HG03558 (cell line): Measurements from ENCODE around the gene C17orf114.

Source experiments
- ATAC-seq: cut with Tn5 transposase; IDR thresholded peaks from one replicate; pipeline ENCODE4 v1.9.1; 2021; ENCODE audit warnings: moderate number of reproducible peaks; ENCODE audit not compliant: unreplicated experiment; ENCODE audit errors: extremely low read depth

Gene C17orf114

DNA sequence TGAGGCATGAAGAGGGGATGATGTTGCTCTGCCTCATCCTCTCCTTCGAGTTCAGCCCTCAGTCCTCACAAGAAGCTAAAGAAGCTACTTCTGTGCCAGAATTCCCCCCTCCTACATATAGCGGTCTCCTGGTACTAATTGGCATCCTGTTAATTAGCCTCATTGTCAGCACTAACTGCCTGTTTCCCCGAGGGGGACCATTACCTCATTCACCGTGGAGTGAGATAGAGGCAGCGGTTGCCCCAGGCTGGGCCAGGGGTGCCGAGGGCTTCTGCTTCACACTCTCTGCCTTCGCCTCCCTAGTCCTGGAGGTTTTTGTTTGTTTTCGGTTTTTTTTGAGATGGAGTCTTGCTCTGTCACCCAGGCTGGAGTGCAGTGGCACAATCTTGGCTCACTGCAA, 25.3 kb upstream of the C17orf114 start:
- no peak for ATAC-seq

DNA sequence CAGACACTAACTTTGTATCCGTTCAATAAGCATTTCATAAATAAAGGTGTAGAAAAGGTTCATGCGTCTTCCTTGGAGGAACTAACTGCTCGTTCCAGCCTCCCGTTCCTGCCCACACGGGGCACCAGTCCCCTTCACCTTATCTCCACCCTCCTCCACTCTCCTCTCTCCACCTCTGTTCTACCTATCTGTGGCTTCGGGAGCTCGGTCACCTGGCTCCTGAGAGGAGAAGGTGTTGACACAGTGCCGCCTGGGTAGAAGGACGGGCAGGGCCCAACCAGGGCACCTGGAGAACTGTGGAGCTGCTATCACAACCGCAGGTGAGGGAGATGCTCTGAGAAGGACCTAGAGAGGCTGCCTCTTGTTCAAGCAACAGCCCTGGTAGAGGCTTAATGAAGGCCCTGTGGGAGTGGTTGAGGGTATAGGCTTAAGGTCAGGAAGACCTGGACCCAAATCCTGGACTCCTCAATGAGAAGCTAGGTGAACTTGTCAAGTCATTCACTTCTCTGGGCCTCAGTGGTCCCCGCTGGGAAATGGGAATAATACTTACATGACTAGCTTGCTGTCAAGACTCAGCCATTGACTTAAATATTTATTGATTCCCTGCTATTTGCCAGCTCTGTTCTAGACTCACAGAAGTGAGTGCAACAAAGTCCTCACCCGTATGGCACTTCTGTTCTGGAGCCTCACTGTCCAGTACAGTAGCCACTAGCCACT, 21.4 kb upstream of the C17orf114 start:
- no peak for ATAC-seq

DNA sequence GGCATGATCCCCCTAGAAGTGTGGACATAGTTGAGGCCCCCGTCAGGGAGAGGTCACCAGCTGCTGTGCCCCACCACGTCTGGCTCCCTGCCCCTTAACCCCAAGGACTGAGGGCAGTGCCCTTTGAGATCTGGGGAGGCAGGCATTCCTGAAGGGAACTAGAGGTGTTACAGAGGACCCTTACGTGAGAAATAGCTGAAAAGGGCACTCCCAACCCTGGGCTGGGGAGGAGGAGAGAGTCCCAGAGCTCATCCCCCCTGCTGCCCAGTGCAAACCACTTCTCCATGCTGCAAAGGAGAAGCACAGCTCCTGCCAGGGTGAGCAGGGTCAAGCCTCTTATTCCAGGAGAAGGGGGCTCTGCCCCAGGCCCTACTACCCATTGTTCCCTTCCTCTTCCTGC, 20.7 kb upstream of the C17orf114 start:
- no peak for ATAC-seq

DNA sequence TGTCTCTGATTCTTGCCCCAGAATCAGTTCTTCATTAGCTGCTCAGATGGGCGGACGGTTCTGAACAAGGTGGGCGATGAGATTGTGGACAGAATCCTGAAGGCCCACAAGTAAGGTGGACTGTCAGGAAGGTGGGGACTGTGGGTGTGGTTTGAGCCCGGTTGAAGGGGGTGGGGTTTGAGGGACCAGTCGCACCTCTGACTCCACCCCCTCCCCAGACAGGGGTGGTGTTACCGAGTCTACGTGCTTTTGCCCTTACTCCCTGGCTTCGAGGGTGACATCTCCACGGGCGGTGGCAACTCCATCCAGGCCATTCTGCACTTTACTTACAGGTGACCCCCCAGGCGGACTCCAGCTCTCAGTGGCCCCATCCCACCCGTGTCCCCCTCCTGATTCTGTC, 16.1 kb upstream of the C17orf114 start:
- ATAC-seq = no peak

DNA sequence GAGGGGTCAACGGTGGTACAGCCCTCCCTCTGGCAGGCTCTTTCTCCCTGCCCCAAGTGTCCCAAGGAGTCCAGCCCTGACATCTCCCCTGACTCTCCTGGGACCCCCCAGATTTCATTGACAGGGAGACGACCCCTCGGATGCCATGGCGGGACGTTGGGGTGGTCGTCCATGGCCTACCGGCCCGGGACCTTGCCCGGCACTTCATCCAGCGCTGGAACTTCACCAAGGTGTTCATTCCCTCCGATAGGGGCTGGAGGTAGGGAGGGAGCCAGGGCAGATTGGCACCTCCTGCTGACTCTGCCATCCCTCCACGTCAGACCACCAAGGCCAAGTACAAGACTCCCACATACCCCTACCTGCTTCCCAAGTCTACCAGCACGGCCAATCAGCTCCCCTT, 14.7 kb upstream of the C17orf114 start:
- ATAC-seq = no peak

DNA sequence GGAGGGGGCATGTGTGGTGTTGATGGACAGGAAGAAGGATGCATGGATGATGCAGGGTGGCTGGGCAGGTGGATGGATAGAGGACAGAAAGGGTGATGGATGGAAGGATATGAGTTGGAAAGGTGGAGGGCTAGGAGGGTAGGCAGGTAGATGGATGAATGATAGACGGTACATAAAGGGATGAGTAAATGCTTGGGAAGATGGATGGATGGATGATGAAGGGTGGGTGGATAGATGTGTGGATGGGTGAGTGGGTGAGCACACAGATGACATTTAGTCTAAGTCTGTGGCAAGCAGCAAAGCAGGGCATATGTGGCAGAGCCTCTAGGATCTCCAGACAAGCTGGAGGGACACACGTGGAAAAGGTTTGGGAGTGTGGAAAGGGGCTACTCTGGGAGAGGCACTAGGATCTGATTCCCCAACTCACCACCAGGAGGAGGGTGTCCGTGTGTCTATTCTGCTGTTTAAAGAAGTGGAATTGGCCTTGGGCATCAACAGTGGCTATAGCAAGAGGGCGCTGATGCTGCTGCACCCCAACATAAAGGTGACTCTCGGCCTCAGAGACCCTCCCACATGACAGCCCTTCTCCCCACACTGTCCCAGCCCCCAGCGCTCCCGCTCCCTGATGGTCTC, 13.0 kb upstream of the C17orf114 start:
- ATAC-seq = no peak

DNA sequence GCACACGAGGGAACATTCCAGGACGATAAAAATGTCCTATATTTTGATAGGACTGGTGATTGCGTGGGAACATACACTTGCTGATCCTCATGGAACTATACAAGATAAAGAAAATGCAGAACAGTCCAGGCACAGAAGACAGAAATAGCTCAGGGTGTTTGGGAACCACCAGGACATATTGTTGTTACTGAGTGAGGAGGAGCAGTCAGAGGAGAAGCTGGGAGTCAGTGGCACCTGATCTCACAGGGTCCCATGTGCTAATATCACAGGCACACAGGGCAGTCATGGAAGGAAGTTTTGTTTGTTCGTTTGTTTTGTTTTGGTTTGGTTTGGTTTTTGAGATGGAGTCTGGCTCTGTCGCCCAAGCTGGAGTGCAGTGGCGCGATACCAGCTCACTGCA, 10.6 kb upstream of the C17orf114 start:
- ATAC-seq = no peak

DNA sequence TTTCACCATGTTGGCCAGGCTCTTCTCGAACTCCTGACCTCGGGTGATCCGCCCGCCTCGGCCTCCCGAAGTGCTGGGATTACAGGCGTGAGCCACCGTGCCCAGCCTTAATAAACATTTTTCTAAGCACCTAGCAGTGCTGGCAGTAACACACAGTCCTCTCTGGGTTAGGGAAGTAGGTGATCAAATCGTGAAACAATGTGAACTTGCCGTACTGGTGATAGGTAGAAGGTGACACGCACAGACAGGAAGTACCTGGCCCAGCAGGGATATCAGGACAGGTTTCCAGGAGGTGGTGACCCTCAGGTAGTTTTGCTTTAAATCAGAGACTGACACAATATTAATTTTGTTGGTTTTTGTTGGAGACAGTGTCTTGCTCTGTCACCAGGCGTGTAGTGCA, 9.3 kb upstream of the C17orf114 start:
- no peak for ATAC-seq

DNA sequence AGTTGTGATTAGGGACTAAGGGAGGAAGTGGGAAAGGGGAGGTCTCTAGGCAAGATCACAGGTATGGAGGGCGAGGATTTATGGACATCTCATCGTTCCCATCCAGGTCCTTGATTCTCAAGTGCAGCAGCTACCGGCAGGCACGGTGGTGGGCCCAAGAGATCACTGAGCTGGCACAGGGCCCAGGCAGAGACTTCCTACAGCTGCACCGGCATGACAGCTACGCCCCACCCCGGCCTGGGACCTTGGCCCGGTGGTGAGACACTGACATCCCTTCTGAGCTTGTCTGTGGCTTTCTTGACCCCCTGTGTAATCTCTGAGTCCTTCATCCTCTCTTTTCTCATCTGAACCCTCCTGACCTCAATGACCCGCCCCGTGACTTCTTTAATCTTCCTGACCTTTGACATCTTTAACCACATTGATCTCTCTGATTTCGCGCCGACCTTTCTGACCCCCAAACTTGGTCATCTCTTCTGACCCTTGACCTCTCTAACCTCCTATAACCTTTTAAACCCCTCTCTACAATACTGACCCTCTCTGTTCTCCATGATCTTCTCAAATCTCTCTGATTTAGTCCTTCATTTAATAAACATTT, 8.7 kb upstream of the C17orf114 start:
- ATAC-seq = no peak

DNA sequence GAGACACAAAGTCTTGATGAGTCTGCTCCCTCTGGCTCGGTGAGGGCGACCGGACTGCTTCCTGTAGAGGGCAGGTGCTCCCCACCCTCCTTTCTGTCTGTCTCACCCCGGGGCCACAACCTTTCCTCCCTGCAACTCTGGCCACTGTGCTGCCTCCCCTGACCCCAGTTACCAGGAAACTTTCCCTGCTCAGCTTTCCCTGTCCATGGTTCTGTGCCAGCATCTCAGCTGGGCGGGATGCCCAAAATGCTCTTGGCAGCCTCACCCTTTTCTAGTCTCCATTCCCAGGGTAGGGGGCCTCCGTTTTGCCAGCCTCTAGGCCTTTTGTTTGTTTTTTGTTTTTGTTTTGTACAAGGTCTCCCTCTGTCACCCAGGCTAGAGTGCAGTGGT, 6.2 kb upstream of the C17orf114 start:
- ATAC-seq = no peak

DNA sequence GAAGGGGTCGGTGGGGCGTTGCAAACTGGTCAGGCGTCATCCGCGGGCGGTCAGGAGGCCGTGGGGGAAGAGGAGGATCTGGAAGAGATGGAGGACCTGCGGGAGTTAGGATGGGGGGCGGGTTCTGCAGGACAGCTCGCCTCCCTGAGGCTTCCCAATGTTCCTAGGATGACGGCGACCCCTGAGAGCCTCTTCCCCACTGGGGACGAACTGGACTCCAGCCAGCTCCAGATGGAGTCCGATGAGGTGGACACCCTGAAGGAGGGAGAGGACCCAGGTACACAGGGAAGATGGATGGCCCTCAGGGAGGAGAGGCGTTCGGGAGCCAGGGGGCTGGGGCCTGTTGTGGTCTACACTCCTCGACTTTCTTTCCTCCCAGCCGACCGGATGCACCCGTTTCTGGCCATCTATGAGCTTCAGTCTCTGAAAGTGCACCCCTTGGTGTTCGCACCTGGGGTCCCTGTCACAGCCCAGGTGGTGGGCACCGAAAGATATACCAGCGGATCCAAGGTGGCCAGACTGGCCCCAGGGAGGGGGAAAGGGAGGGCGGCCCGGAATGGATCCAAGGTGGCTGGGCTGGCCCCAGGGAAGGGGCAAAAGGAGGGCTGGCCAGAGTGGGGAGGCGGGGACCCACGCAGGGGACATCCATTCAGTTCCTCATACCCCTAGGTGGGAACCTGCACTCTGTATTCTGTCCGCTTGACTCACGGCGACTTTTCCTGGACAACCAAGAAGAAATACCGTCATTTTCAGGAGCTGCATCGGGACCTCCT, 5.7 kb upstream of the C17orf114 start:
- no peak for ATAC-seq

DNA sequence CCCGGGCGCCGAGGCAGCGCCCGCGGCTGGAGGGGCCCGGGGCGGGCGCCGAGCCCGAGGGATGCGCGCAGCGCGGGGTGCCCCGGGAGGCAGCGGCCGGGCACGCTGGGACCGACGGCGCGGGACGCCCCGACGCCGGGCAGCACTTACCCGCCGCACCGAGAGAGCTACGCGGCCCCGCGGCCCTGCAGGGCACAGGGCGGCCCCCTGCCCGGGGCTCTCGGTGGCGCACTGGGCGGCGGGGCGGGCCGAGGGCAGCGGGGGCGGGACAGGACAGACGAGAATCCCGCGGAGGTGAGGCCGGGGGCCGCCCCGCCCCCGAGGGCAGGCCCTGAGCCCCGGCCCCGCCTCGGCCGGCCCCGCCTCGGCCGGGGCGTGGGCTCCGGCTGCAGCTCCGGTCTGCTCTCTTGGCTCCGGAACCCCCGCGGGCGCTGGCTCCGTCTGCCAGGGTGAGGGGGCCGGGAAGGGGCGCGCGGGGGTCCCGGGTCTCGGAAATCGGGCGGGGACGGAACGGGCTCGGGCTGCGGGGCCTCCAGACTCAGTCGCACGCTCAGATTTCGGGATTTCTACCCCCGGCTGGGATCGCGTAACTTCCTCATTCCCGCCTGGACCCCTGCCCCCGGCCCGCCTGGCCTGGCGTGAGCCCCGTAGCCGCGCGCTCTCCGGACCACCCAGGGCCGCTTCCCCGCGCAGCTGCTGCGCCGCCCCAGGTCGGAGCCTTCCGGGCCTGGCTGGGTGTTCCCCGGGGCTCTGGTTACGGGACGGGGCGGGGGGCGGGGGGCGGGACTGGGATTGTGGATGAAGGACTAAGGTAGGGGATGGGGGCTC, 4.9 kb upstream of the C17orf114 start, which contains the start of gene PLD2:
Gene PLD2 (plus strand): TSS at position 376 of the 828 bp plus-strand sequence. CDS start 621 bp downstream, outside the sequence.
- ATAC-seq = no peak

DNA sequence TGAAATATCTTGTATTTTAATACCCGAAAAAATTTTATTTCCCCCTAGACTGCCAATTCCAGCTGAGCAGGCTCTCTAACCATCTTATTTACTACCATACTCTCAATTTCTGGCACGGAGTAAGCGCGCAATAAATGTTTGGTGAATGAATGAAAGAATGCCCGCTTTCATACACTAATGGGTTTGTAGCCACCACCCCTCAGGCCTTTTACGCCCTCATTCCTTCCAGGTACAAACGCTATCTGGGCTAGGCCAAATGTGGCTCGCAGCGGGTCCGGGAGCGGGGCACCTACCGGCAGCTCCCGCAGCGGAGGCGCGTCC, 4.3 kb upstream of the C17orf114 start:
- no peak for ATAC-seq

DNA sequence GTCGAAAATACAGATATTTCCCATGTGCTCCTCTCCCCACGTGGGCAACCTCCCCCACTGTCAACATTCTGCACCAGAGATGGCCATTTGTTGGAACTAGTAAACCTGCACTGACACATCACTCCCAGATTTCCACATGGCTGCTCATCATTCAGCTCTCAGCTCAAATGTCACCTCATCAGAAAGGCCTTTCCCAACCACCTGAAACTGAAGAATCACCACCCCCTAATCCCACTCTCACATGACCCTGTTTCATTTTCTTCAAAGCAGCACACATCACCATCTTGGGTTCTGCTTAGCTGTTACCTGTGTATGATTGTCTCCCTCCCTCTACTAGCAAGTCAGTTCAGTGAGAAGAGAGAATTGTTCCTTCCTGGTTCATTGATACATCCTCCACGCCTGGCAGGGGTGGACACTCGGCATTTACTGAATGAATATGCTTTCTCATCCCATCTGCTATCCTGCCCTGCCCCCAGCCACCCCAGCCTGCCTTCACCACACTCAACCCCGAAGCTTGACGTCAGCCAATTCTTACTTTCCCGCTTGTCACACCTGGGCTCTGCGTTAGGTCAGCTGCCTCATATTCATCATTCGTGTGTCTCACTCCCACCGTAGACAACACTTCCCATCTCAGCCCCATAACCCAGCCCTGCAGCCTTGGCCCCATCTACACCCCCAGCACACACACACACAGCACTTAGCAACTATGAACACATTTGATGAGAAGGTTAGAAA, 1.5 kb downstream of the C17orf114 start:
- no peak for ATAC-seq

DNA sequence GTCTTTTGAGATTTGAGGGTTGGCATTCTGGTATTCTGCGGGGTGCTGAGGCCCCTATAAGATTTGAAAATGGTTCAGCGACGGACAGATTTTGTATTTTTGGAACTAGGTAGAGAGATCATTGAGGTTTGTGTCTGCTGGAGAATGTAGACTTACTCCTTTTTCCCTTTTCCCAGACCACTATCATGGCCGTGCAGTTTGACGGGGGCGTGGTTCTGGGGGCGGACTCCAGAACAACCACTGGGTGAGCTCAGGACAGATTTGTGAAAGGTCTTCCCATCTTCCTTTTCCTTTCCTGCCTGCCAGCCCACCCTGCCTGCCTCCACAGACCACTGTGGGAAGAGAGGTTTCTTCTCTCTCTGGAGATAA, 5.6 kb downstream of the C17orf114 start:
- ATAC-seq = no peak

DNA sequence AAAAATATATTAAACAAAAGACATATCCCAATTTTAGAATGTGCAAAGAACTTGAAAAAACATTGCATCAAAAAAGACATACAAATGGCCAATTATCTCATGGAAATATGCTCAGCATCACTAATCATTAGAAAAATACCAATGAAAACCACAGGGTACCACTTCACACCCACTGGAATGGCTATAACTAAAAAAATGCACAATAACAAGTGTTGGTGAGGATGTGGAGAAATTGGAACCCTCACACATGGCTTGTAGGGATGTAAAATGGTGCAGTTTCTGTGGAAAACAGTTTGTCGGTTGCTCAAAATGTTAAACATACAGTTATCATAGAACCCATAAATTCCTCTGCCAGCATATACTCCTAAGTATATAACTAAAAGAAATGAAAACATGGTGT, 7.0 kb downstream of the C17orf114 start:
- ATAC-seq = no peak

DNA sequence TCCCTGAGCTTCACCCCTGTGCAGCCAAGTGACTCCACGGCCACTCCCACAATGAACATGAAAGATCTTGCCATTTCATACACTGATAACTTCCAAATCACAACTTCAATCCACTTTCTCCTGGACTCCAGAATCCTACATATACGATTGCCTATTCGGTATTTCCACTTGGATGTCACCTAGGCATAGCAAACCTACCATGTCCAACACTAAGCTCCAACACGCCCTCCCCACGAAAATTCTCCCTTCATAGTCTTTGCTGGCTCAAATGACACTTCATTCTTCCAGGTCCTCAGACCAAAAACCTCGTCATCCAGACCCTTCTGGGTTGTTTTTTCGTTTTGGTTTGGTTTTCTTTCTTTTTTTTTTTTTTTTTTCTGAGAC, 11.4 kb downstream of the C17orf114 start:
- no peak for ATAC-seq

DNA sequence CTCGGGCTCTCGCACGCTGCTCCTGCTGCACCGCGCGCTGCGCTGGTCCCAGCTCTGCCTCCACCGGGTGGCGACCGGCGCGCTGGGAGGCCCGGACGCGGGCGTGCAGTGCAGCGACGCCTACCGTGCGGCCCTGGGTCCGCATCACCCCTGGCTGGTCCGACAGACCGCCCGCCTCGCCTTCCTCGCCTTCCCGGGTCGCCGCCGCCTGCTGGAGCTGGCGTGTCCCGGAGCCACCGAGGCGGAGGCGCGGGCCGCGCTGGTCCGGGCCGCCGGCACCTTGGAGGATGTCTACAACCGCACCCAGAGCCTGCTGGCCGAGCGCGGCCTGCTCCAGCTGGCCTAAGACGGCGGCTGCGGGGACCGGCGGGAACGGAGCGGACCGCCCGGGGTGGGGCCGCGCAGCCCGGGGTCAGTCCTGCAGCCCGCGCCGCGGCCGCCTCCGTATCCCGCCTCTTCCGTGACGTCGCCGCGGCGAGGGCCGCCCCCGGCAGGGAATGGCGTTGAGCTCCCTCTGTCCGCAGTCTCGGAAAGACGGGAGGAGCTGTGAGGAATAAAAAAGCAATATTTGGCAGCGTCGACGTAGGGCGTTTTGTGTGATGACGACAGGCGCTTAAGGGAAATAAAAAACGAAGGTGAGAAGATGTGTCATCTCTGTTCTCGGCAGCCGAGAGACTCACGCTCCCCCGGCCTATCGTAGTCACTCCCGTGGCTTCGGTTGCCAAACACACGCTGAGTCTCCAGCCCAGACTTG, 12.0 kb downstream of the C17orf114 start:
- ATAC-seq = no peak

DNA sequence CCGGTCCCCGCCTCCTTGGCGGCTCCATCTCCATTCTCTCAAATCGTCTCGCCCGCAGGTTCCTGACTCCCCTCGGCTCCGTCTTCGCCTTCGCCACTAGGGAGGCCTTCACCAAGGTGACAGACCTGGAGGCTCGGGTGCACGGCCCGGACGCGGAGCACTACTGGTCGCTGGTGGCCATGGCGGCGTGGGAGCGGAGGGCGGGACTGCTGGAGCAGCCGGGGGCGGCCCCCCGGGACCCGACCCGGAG, 12.5 kb downstream of the C17orf114 start:
- ATAC-seq = no peak
